K562 (cell line): Measurements from ENCODE around the gene PLA2G2C. TPM values are rescaled to one million over a fixed set of nuclear protein-coding genes. Genes with fewer than 3 reads are reported as not detected.

Source experiments
- ATAC-seq: fragments of 200-7000 bp; cut with Tn5 transposase; 3 replicates; pipeline ENCODE4 v1.9.1; 2020; ENCODE audit warnings: moderate library complexity
- BruUV-seq: library from RNA; stranded (reverse); fragments of 400-500 nt; replicated peaks from 2 replicates; lab custom pipeline; 2021; lab: Mats Ljungman, UMichigan
- CTCF ChIA-PET: fragments of 300-600 bp; formaldehyde crosslinking; extraction: SDS; loops from one replicate; lab custom pipeline; 2021; ENCODE audit warnings: low intra/inter-chr PET ratio; lab: Yijun Ruan, JAX
- POLR2A ChIA-PET: fragments of 300-600, 350-650 bp; sonication (Branson Sonifier 250); formaldehyde crosslinking; extraction: SDS; loops from one replicate; lab custom pipeline; 2021; ENCODE audit warnings: antibody characterized with exemption, inconsistent platforms; lab: Yijun Ruan, JAX
- DNase-seq, 4 experiments: peaks; one replicate each; pipeline versions ENCODE4 v3.0.0 to v3.0.0-alpha.2; 2011 to 2018; ENCODE audit warnings: low spot score in 3 of 4, mixed read lengths in 3 of 4; ENCODE audit errors: extremely low read depth in 1 of 4
- FAIRE-seq: peaks from 2 replicates; lab custom pipeline; 2011; peaks lifted over from hg19 to GRCh38; lab: Jason Lieb, UNC
- H2AFZ ChIP-seq: 2 replicates; pipeline ENCODE4 v1.6.0; 2011; ENCODE audit warnings: low read depth, low read length, control low read depth, inconsistent platforms
- H3K27ac ChIP-seq: fragments of 200-600 bp; 3 replicates; pipeline ENCODE4 v1.8.0; 2011; ENCODE audit warnings: low read depth, mild to moderate bottlenecking, control low read depth, inconsistent platforms, low read length, moderate library complexity, mixed read lengths; ENCODE audit errors: extremely low read depth
- H3K27me3 ChIP-seq, 2 experiments: fragments of 300-600 bp in 1 of 2; 2 replicates in 1 of 2; 3 replicates in 1 of 2; pipeline versions ENCODE4 v1.6.0 to v1.8.0; 2011; ENCODE audit warnings: inconsistent platforms in 2 of 2, low read length in 2 of 2, mild to moderate bottlenecking in 1 of 2, mixed read lengths in 1 of 2, moderate library complexity in 1 of 2; ENCODE audit not compliant: control insufficient read depth in 2 of 2, insufficient read depth in 2 of 2
- H3K36me3 ChIP-seq: fragments of 300-600 bp; 3 replicates; pipeline ENCODE4 v1.8.0; 2011; ENCODE audit warnings: mild to moderate bottlenecking, low read length, inconsistent platforms; ENCODE audit not compliant: control insufficient read depth, insufficient read depth
- H3K4me1 ChIP-seq, 2 experiments: fragments of 200-600 bp in 1 of 2; replicated peaks in 1 of 2; 2 replicates in 1 of 2; 3 replicates in 1 of 2; pipeline versions ENCODE4 v1.5.1 to v1.8.0; 2011; ENCODE audit warnings: inconsistent platforms in 2 of 2, low read length in 2 of 2, mild to moderate bottlenecking in 1 of 2, mixed read lengths in 1 of 2, moderate library complexity in 1 of 2; ENCODE audit not compliant: control insufficient read depth in 2 of 2, insufficient read depth in 2 of 2
- H3K4me2 ChIP-seq: 2 replicates; pipeline ENCODE4 v1.6.1; 2011; ENCODE audit warnings: low read length, control low read depth, inconsistent platforms, mixed read lengths; ENCODE audit not compliant: insufficient read depth
- H3K4me3 ChIP-seq: fragments of 200-600 bp; sonication (generic), shearing (Covaris generic); 2 replicates; pipeline ENCODE4 v1.5.1; 2016; ENCODE audit warnings: control low read depth, inconsistent platforms
- H3K79me2 ChIP-seq: fragments of 200-600 bp; 3 replicates; pipeline ENCODE4 v1.8.0; 2011; ENCODE audit warnings: low read length, inconsistent platforms; ENCODE audit not compliant: control insufficient read depth, insufficient read depth
- H3K9ac ChIP-seq, 2 experiments: 2 replicates each; pipeline versions ENCODE4 v1.6.0 to v1.6.1; 2011; ENCODE audit warnings: low read depth in 2 of 2, low read length in 2 of 2, control low read depth in 1 of 2, inconsistent platforms in 1 of 2, mild to moderate bottlenecking in 1 of 2, mixed read lengths in 1 of 2; ENCODE audit not compliant: insufficient read depth in 1 of 2
- H3K9me1 ChIP-seq: one replicate; pipeline ENCODE4 v1.6.0; 2011; ENCODE audit warnings: inconsistent platforms, mild to moderate bottlenecking, low read length, moderate library complexity; ENCODE audit not compliant: control insufficient read depth, insufficient read depth
- H3K9me3 ChIP-seq: replicated peaks from 2 replicates; pipeline ENCODE4 v1.5.1; 2011; ENCODE audit warnings: low read depth, low read length, inconsistent platforms; ENCODE audit not compliant: control insufficient read depth, insufficient read depth
- H4K20me1 ChIP-seq: replicated peaks from 2 replicates; pipeline ENCODE4 v1.6.1; 2011; ENCODE audit warnings: low read length, inconsistent platforms, mixed read lengths; ENCODE audit not compliant: control insufficient read depth, insufficient read depth
- EHMT2 ChIP-seq: fragments of 450-650 bp; IDR thresholded peaks from 2 replicates; pipeline ENCODE4 v1.6.1; 2018; ENCODE audit warnings: antibody characterized with exemption
- NFATC3 ChIP-seq: fragments of 450-650 bp; IDR thresholded peaks from 2 replicates; pipeline ENCODE4 v1.6.1; 2017; ENCODE audit warnings: mild to moderate bottlenecking
- ZNF318 ChIP-seq, 2 experiments: fragments of 450-650 bp; IDR thresholded peaks; 2 replicates each; pipeline ENCODE4 v1.6.1; 2016; ENCODE audit warnings: mild to moderate bottlenecking in 2 of 2, borderline replicate concordance in 1 of 2, low read depth in 1 of 2, moderate library complexity in 1 of 2
- ZNF551 ChIP-seq: fragments of 250-450 bp; sonication (Bioruptor Pico); IDR thresholded peaks from 2 replicates; pipeline ENCODE4 v1.5.0; 2021; ENCODE audit warnings: mild to moderate bottlenecking, moderate library complexity
- WGBS: fragments of 100-300 bp; shearing (Covaris generic); methylation state at CpG from one replicate; pipeline ENCODE4 v1.1.6; 2016; ENCODE audit warnings: low coverage, mixed read lengths; ENCODE audit not compliant: insufficient coverage; ENCODE audit errors: missing lambda C conversion rate; 5-methylcytosine and 5-hydroxymethylcytosine counted together
- in situ Hi-C: fragments of 300-500 bp; cut with MboI; formaldehyde crosslinking; loops from 4 replicates; pipeline ENCODE4 v1.15.0; 2018; ENCODE audit warnings: inconsistent platforms, mixed read lengths
- intact Hi-C: fragments of 100-400 bp; cut with micrococcal nuclease; formaldehyde crosslinking; loops from 2 replicates; pipeline ENCODE4 v1.14.2; 2022
- polyA plus RNA-seq, 8 experiments: library from polyadenylated mRNA; depleted of rRNA in 4 of 8; stranded (reverse) in 5 of 8; unstranded in 3 of 8; fragments of >200 nt; fragmentation: Nextera tagmentation in 2 of 8; fragmentation: Illumina TruSeq in 1 of 8; extraction: Ambion mirVana in 2 of 8; extraction: Trizol in 1 of 8; gene quantifications; 2 replicates each; pipeline versions ENCODE4 v1.2.1 to v1.2.3, GENCODE V29; 2011 to 2014; ENCODE audit warnings: inconsistent platforms in 1 of 8, missing spikeins in 1 of 8
- total RNA-seq, 7 experiments: library from RNA; depleted of rRNA in 6 of 7; stranded (reverse); fragments of >200 nt in 6 of 7; fragmentation: Illumina TruSeq in 2 of 7; extraction: Trizol in 2 of 7; gene quantifications; 2 replicates each; pipeline versions ENCODE4 v1.2.1 to v1.2.3, GENCODE V29; 2011 to 2021; ENCODE audit warnings: low replicate concordance in 1 of 7

PLA2G2C gene
- total and polyA plus RNA-seq, 9 of the 15 experiments (the other 6 are each of a cell fraction or from before 2014, with no cell fraction given), result 0.14 to 0.49 (median 0.21) TPM

- no peaks in the 10 kb centered on the region for H4K20me1 ChIP-seq
- peaks cover 10 to 12% of the 10 kb centered on the region in 2 experiments; a peak in 4 of 5 replicates for H3K4me1 ChIP-seq
- WGBS, result 1% methylated on average over 10 of the region's 10 CpGs
- no peak overlapping the region for H3K27ac ChIP-seq
- intact Hi-C loops (no loop called here), in situ Hi-C loops (no loop called here)
- ChIA-PET CTCF (no interaction called here), POLR2A (interaction anchor here (0.6 to 1.1 kb wide), 2 partner anchors 9 to 157 kb away, joined by 3 read pairs; no protein-coding TSS in a partner anchor)
- H3K9me1 ChIP-seq, result no peaks in the 10 kb centered on the region
- H3K79me2 ChIP-seq, result no peaks in the 10 kb centered on the region
- FAIRE-seq, result no peak
- no peak for TF ChIP-seq ZNF318 (IDR thresholded peaks at IDR 0.05; ENCODE audit: borderline replicate concordance in 1 of 2, low read depth in 1 of 2)
- no peak for TF ChIP-seq EHMT2
- TF ChIP-seq ZNF551 (CRISPR knock-in tag), result no peak
- no peak for TF ChIP-seq NFATC3
- H3K27me3 ChIP-seq, result peaks cover 9 to 18% of the 10 kb centered on the region in 2 experiments; a peak in 3 of 5 replicates
- H3K4me3 ChIP-seq, result no peak overlapping the region
- BruUV-seq, result no TSS peak
- ATAC-seq, result no peak
- no peak overlapping the region for H3K4me2 ChIP-seq
- no peak overlapping the region for H3K9ac ChIP-seq
- no peaks in the 10 kb centered on the region for H3K9me3 ChIP-seq
- no peak for DNase-seq
- no peaks in the 10 kb centered on the region for H3K36me3 ChIP-seq
- no peak overlapping the region for H2AFZ ChIP-seq
Observed at GRCh38 chr1:20126806-20127440, 59.4 kb downstream of the PLA2G2C start.
